Left lung (tissue), 10 donors: ENCODE results near the gene PID1. TPM values are rescaled to one million over a fixed set of nuclear protein-coding genes. Genes with fewer than 3 reads are reported as not detected.

ENCODE experiments used
- ATAC-seq: fragments of 200-7000 bp; cut with Tn5 transposase; one replicate; pipeline ENCODE4 v1.9.1; 2020; ENCODE audit warnings: moderate library complexity
- DNase-seq, 4 donors: peaks; one replicate each; pipeline ENCODE4 v3.0.0-alpha.2; 2013 to 2020
- H3K27ac ChIP-seq, 2 donors: fragments of 200-600 bp; sonication (generic) in 1 of 2; one replicate each; pipeline versions ENCODE4 v1.5.0 to v1.8.0; 2020 to 2021
- H3K27me3 ChIP-seq, 2 donors: fragments of 200-600 bp; sonication (generic) in 1 of 2; one replicate each; pipeline versions ENCODE4 v1.5.0 to v1.8.0; 2020 to 2021
- H3K36me3 ChIP-seq, 2 donors: fragments of 200-600 bp; sonication (generic) in 1 of 2; one replicate each; pipeline versions ENCODE4 v1.5.0 to v1.8.0; 2020 to 2021
- H3K4me1 ChIP-seq, 2 donors: fragments of 200-600 bp; one replicate each; pipeline ENCODE4 v1.8.0; 2021
- H3K4me3 ChIP-seq, 2 donors: fragments of 200-600 bp; sonication (generic) in 1 of 2; one replicate each; pipeline versions ENCODE4 v1.5.0 to v1.8.0; 2020 to 2021; ENCODE audit warnings: mild to moderate bottlenecking in 1 of 2
- H3K9me3 ChIP-seq, 2 donors: fragments of 200-600 bp; sonication (generic) in 1 of 2; one replicate each; pipeline versions ENCODE4 v1.5.0 to v1.8.0; 2020 to 2021
- intact Hi-C, 2 donors: fragments of 100-400 bp; cut with DNase I; formaldehyde crosslinking; loops; one replicate each; pipeline versions ENCODE4 v1.11.2 to v1.14.2; 2022
- polyA plus RNA-seq, 6 donors: library from polyadenylated mRNA; unstranded; fragments of 120-200 nt; gene quantifications; one replicate each; pipeline ENCODE4 v1.2.1, GENCODE V29; 2013; ENCODE audit not compliant: insufficient read length in 6 of 6
- total RNA-seq, 2 donors: library from RNA; stranded (reverse); fragmentation: NEBNext Ultra II Directional; extraction: Animal tissue kit (Norgen Biotek cat#: 25700); gene quantifications; one replicate each; pipeline ENCODE4 v1.2.1, GENCODE V29; 2021
- TF ChIP-seq, protein P1 (sequence below), 2 donors: fragments of 200-600 bp; sonication (generic) in 1 of 2; IDR thresholded peaks; one replicate each; pipeline versions ENCODE4 v1.5.0 to v1.8.0; 2021; ENCODE audit warnings: antibody characterized with exemption in 2 of 2
- donor health status: DM: no; HTN: yes; CAD: no.
- donor health status: DM: no; HTN: no; CAD: no.

PID1 gene
- total and polyA plus RNA-seq, 8 donors = 19.7 to 47.8 (median 27.4) TPM

DNA sequence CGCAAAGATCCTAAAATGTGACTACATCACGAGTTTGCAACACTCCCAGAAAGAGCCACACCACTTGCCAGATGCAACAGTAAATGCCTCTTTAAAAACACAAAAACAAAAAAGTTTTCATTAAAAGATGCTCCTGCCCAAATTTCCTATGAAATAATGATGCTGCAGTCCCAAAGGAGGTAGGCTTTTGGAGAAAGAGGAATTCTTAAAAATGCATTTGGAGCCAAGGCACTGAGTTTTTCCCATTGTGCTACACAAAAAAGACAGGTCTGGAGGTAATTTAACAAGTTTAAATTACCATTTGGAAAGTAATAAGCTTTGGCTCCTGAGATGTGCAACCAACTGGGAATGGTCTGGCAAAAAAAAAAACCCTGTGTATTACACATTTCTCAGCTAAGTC lies 145.0 kb downstream of the PID1 start:
- Histone ChIP-seq H3K9me3 (no peaks in the 10 kb centered on the region), H3K27ac (no peak overlapping the region), H3K27me3 (no peaks in the 10 kb centered on the region), H3K4me3 (no peak overlapping the region), H3K4me1 (peaks cover 0 to 9% of the 10 kb centered on the region in 2 donors), H3K36me3 (no peaks in the 10 kb centered on the region)
- ATAC-seq (no peak), DNase-seq (no peak)
- TF ChIP-seq, protein P1, sequence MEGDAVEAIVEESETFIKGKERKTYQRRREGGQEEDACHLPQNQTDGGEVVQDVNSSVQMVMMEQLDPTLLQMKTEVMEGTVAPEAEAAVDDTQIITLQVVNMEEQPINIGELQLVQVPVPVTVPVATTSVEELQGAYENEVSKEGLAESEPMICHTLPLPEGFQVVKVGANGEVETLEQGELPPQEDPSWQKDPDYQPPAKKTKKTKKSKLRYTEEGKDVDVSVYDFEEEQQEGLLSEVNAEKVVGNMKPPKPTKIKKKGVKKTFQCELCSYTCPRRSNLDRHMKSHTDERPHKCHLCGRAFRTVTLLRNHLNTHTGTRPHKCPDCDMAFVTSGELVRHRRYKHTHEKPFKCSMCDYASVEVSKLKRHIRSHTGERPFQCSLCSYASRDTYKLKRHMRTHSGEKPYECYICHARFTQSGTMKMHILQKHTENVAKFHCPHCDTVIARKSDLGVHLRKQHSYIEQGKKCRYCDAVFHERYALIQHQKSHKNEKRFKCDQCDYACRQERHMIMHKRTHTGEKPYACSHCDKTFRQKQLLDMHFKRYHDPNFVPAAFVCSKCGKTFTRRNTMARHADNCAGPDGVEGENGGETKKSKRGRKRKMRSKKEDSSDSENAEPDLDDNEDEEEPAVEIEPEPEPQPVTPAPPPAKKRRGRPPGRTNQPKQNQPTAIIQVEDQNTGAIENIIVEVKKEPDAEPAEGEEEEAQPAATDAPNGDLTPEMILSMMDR (IDR thresholded peaks at IDR 0.05) = no peak
- intact Hi-C loops = no loop called here

DNA sequence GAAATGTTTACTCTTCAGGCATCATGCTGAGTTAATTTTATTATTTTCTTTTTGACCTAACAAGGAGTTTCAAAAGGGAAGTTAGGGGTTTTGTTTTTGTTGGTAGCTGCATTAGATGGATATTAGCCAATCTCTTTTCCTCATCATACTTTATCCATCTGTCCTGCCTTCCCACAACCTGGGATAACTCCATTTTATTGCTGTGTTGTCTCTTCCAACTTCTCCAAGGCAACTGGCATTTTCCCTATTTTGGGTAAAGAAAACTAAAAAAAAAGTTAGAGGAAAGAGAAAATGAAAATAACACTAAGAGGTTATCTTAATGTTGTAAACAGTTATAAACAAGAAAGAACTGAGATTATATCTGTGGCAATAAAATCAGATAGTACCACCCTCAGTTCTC lies 147.0 kb downstream of the PID1 start:
- no peak overlapping the region for H3K4me3 ChIP-seq
- TF ChIP-seq, protein P1 (IDR thresholded peaks at IDR 0.05) = no peak
- H3K27me3 ChIP-seq = no peaks in the 10 kb centered on the region
- ATAC-seq (no peak), DNase-seq (peak in 1 of 4 donors; percentile 75)
- no peaks in the 10 kb centered on the region for H3K9me3 ChIP-seq
- intact Hi-C loops = no loop called here
- H3K36me3 ChIP-seq = no peaks in the 10 kb centered on the region
- peaks cover 0 to 5% of the 10 kb centered on the region in 2 donors for H3K4me1 ChIP-seq
- no peak overlapping the region for H3K27ac ChIP-seq

DNA sequence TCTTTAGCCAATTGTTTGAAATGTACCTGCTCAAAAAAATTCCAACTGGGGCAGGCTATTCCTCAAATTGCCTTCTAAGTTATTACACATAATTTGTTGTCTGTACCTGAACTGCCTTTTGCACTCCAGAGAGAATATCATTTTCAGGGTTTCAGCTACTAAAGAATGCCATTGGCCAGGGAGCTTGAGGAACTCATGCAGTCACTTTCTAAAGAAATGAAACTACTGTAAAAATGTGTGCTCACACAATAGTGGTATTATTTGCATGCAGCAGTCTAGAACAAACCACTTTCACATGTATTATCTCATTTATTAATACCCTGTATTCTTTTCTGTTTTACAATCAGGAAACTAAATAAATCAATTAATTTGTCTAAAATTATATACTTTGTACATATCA lies 152.2 kb downstream of the PID1 start:
- Histone ChIP-seq H3K4me1 (peaks cover 0 to 3% of the 10 kb centered on the region in 2 donors), H3K9me3 (peaks cover 0 to 3% of the 10 kb centered on the region in 2 donors), H3K4me3 (no peak overlapping the region), H3K36me3 (no peaks in the 10 kb centered on the region), H3K27ac (no peak overlapping the region), H3K27me3 (no peaks in the 10 kb centered on the region)
- ATAC-seq = no peak
- no peak for DNase-seq
- TF ChIP-seq, protein P1 (IDR thresholded peaks at IDR 0.05) = no peak
- intact Hi-C loops = no loop called here

DNA sequence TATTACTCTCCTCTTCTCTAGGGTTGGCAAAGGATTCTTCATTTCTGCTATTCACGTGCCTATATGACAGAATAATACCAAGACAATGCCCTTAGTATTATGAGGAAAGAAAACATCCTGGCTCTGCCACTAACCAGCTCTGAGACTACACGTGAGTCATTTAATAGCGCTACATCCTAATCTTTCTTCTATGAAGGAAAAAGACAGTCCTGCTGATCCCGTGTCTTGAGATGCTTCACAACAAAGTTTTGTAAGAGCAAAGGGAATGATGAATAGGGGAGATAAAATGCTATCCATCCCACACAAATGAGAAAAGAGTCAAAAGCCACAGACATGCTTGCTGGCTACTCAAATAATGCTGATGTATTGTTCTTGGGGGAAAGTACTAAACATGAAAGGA lies 152.8 kb downstream of the PID1 start:
- Histone ChIP-seq H3K9me3 (peaks cover 0 to 3% of the 10 kb centered on the region in 2 donors), H3K27me3 (no peaks in the 10 kb centered on the region), H3K4me3 (no peak overlapping the region), H3K36me3 (no peaks in the 10 kb centered on the region), H3K27ac (no peak overlapping the region), H3K4me1 (no peaks in the 10 kb centered on the region)
- ATAC-seq (no peak), DNase-seq (no peak)
- TF ChIP-seq, protein P1 (IDR thresholded peaks at IDR 0.05) = no peak
- intact Hi-C loops = no loop called here

DNA sequence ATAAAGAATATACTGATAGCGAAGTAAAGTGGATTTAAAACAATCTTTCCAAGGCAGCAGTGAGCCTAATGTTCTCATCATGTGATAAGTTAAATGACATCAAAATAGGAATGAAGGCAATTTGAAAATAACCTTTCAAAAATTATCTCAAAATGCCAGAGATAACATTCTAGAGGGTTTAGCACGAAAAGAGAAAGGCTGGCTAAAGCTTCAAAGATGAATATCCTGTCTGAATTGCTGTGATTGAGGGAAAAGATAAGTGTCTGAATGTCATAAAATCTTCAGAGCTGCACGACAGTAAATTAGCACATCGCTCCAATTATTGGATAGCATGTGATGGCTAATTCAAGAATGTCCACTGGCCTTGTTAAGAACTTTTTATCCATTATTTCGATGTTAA lies 159.3 kb downstream of the PID1 start:
- no peaks in the 10 kb centered on the region for H3K36me3 ChIP-seq
- H3K9me3 ChIP-seq = no peaks in the 10 kb centered on the region
- intact Hi-C loops = no loop called here
- H3K4me1 ChIP-seq = no peaks in the 10 kb centered on the region
- DNase-seq (no peak), ATAC-seq (no peak)
- no peaks in the 10 kb centered on the region for H3K27me3 ChIP-seq
- H3K27ac ChIP-seq = no peak overlapping the region
- TF ChIP-seq, protein P1 (IDR thresholded peaks at IDR 0.05) = no peak
- H3K4me3 ChIP-seq = no peak overlapping the region
